Embryonic facial prominence (tissue), 1 donor: Measurements from ENCODE around the gene AHRR.
"Not testable (repeated sequence)": the region's sequence is repeated elsewhere in the genome, so short reads cannot be mapped to it uniquely, and the experiment has no call there.

Experiments used
- DNase-seq: peaks from one replicate; pipeline ENCODE4 v3.0.0-alpha.2; 2016; ENCODE audit errors: extremely low spot score

Gene AHRR

DNA sequence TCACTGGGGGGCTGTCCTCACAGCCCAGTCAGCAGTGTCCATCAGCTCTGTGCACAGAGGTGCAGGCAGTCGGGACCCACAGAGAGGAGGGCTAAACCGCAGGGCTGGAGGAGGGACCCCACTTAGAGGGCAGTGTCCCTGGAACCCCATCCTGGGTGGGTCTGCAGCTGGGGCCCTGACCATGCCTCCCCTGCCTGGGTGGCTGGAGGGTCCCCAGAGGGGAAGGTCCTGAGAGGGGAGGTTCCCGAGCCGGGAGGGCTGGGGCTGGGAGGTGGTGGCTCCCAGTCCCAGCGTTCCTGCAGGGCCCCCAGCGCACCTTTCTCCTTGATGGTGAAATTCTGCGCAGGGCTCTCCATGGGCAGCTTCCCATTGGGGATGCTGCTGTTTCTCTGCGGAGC lies 154.2 kb downstream of the AHRR start:
- no peak for DNase-seq

DNA sequence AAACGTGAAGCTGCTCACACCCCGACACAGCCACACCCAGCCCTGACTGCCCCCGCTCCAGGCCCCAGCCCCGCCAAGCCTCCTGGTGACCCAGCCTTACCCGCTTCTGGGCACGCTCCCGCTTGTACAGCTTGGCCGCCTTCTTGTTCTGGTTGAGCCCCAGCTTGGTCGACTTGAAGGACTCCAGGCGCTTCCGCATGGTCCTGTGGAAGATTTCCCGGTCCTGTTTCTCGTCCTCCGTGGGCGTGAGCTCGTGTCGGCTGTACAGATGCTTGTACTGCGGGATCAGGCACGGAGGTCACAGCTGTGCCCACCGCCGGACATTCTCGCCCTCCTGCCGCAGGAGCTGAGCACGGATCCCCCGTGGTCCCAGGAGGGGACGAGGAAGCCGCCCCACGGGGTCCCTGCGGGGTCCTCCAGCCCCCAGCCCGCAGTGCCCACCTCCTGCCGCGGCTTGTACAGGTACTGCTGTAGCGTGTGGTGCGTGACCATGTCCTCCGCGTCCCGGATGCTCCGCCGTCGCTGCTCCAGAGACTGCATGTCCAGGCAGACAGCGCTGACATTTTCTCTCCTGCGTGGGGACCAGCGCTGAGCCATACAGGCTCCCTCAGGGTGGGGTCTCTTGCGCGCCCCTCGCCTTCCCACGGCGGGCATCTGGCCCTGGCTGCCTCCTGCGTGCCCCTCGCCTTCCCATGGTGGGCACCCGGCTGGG lies 154.7 kb downstream of the AHRR start:
- no peak for DNase-seq

DNA sequence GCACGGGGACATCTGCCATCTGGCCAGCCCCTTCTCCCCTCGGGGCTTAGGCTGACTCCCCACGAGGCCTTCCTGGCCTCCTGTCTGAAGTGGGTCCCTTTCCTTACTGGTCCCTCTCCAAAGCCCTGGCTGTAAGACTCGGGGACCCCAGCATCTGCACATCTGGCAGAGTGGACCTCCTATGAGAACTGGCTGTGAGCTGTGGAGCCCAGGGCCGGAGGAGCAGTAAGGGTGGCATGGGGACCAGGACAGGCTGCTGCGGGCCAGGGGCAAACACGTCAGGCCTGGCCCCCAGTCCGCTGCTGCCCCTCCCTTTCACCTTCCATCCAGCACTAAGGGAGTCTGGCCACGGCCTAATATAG lies 155.3 kb downstream of the AHRR start:
- no peak for DNase-seq

DNA sequence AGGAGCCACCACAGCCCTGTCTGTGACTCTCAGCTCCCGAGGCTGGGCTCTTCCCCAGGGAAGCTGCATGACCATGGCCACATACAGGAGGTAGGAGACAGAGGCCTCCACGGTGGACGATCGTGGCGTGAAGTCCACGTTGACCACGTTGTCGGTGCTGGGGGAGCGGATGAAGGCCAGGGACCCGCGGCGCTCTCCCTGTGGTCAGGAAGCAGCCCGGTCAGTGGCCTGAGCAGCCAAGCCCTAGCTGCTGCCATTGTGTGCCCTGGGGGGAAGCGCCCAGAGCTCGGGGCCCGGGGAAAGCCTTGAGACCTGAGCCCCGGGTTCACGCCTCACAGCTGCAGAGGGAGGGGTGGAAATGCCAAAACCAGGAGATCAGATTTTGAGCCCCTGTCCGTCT lies 155.7 kb downstream of the AHRR start:
- DNase-seq, result no peak

DNA sequence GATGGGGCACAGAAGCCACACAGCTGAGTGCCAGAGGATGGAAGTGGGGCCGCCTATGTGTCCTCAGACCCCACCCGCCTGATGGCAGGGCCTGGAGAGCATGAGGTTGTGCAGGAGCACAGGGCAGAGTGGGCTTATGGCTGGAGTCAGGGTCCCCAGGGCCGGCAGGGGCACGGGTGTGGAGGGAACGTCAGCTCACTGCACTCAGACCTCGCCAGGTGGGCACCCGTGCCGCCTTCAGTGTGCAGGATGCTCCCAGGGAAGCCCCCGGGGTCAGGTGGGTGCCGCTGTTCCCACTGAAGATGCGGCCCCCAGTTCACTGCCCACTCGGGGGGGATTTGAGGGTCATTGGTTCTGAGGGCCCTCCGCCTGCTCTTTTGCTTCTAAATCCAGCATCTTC lies 156.4 kb downstream of the AHRR start:
- no peak for DNase-seq

DNA sequence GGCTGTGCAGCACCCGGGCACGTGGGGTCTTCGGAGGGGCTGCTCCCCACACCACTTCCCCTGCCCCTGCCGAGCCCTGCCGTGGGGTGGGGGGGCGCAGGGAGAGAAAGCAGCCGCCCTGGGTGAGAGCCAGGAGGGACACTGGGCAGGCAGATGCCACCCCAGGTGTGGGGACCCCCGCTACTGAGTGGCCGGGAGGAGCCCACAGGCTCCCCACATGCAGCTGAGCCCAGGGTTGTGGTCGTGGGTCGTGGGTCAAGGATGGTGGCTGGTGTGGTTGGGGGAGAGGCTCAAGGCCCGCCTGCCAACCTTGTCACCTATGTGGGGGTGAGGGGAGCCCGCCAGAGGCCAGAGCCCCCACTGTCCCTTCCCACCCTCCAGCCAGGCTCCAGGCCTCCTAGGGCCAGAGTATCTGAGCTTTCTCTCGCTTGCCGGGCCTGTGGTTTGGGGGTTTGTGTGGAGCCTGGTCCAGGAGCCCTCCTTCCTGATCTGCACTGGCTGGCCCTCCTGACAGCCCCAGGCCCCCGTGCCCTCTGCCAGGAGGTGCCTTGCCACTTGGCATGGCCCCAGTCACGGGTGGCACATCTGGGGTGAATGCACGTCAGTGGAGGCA lies 157.0 kb downstream of the AHRR start:
- DNase-seq, result no peak

DNA sequence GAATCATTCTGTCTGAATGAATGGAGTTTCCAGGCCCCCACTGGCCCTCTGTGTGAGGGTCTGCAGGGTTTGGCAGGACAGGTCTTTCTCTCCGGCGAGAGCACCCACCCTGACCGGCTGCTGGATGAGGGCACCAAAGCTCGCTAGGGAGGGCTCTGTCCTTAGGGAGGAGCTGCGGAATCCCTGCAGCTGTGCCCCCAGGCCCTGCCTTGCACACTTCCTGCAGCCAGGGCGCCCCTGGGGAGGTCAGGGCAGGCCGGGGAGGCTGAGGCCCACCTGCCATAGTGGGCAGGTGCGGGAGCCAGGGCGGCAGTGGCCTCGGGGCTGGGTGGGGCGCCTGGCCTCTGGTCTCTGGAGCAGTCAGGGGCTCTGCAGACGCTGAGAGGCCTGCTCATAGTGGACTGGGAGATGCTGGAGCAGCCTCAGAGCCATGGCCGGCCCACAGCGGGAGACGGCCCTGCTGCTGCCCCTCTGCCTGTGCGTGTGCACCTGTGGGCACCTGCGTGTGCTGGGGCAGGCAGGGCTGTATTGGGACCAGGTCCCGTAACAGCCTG lies 157.5 kb downstream of the AHRR start:
- DNase-seq, result no peak

DNA sequence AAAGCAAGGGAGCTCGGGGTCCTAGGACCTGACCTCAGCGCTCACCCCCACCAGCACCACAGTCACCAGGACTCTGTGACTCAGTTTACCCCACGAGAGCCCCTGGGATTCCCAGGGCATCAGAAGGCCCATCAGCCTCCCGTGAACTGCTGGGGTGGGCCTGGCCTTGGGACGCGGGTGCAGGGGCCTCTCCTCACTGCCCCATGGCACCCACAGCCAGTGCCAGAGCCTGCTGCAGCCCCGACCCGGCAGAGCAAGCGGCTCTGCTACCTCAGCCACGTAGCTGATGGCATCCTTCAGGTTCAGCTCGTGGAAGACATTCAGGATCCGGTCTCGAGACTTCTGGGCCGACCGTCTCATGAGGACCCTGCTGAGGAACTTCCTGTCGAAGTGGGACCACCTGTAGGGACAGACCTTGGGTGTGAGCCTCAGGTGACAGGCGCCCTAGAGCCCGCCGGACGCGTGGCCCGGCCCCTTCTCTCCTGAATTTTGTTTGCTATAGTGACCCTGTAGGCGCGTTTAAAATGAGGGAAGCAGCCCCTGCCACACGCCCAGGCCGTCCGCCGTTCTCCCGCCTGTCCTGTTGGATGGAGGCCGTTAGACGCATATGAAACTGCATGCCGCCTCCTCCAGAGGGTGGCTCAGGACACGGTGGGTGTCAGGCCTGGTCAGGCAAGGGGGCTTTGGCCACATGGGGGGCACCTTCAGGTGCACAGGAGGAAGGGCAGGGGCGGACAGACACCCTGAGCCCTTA lies 158.2 kb downstream of the AHRR start:
- DNase-seq, result no peak

DNA sequence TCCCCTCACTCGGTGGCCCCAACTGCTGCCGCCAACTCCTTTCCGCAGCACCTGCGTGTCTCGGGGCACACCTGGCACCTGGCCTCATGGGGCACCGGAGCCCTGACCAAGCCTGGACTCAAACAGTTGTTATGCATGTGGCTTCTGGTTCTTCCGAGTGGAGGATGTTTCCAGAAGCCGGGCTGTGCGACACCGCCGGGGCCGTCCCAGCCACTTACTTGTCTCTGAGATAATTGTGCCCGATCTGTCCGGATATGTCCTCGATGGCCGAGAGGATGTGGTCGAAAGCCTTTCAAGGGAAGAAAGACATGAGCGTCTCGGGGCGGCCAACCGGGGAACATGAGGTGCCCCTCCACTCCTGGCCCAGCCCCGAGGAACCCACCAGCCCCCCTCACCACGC lies 159.8 kb downstream of the AHRR start:
- DNase-seq, result no peak

DNA sequence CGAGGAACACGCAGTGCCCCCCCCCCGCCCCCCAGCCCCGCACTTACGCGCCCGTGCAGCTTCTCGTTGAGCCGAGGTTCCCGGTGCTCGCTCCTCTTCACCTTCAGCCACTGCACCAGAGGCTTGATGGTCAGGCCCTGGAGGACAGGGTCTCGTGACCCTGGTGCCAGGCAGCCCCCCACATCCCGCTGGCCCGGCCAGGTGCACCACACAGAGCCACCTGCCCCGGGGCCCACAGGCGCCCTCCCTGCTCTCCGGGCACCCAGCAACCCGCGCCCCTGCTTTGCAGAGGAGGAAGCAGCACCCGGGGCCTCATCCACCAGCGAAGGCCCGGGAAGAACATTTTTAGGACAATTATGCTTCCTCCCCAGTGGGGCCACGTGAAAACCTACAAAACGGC lies 160.5 kb downstream of the AHRR start:
- no peak for DNase-seq

DNA sequence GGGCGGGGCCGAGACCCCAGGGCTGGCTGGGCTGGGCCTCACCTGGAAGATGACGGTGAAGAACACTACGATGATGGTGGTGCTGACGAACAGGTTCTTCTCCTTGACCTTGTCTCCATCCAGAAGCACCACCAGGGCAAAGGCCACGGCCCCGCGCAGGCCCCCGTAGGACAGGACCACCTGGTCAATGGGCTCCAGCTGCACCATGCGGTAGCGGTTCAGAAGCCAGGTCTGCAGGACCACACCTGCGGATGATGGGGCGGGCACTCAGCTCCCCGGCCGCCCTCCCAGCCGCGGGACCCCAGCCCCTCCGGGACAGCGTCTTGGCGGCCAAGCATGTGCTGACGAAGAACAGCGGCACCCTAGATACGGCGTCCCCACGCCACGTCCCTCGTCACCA lies 161.0 kb downstream of the AHRR start:
- no peak for DNase-seq

DNA sequence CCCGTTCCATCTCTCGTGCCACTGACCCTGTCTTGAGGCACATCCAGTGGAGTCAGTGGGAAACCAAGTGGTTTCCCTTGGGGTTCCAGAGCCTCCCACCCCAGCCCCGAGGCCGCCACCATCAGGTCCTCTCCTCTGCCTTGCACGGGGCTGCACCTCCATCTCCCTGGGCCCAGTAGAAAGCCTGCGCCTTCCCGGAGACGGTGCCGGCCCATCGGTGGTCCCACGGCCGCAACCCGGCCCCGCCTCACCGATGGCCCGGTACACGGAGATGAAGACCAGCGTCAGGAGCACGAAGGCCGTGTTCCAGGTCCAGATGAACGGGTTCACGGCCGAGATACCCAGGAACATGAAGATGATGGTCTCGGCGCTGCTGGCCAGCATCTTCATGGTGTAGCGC lies 161.5 kb downstream of the AHRR start:
- DNase-seq, result no peak

DNA sequence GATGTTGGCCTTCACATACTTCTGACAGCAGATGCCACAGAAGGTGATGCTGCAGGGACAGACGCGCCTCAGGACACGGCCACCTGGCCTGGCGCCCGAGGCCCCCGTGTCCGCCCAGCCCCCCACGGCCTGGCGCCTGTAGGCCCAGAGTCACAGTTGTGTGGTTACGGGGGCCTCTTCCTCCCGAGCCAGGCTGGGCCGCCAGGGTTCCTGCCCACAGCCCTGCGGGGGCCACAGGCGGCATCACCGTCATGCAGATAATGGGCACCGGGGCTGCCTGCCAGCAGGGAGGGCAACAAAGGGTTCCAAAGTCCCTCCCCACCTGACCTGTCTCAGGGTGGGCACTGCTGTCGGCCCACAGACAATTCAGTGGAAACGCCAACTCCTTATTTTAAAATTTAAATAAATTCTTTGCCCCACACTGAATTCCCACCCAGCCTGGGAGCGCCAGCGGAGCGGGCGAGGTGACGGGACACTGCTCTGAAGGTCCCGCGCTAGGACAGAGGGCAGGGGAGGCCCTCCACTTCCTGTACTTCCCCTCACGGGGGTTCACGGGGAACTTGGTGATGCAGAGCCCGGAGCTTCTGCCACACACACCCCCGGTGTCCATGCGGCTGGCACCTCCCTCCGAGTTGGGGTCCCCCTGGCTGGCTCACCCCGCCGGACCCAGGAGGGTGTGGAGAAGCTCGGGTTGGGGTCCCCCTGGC lies 162.1 kb downstream of the AHRR start:
- DNase-seq, result no peak

DNA sequence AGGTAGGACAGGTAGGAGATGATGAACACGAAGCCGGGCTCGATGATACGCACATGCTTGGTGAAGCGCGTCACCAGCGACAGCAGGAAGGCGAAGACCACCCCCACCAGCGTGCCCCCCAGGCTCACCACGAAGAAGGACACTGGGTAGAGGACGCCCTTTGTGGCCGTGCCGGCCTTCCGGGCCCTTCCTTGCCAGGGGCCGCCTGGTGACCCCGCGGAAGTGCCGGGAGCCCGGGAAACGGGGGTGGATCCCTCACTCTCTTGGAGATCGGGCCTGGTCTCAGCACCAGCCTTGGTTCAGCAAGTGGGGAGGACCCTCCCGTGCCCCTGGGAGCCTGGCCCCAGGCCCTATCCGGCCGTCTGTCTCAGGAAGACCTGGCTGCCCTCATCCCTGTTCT lies 163.0 kb downstream of the AHRR start:
- DNase-seq, result no peak

DNA sequence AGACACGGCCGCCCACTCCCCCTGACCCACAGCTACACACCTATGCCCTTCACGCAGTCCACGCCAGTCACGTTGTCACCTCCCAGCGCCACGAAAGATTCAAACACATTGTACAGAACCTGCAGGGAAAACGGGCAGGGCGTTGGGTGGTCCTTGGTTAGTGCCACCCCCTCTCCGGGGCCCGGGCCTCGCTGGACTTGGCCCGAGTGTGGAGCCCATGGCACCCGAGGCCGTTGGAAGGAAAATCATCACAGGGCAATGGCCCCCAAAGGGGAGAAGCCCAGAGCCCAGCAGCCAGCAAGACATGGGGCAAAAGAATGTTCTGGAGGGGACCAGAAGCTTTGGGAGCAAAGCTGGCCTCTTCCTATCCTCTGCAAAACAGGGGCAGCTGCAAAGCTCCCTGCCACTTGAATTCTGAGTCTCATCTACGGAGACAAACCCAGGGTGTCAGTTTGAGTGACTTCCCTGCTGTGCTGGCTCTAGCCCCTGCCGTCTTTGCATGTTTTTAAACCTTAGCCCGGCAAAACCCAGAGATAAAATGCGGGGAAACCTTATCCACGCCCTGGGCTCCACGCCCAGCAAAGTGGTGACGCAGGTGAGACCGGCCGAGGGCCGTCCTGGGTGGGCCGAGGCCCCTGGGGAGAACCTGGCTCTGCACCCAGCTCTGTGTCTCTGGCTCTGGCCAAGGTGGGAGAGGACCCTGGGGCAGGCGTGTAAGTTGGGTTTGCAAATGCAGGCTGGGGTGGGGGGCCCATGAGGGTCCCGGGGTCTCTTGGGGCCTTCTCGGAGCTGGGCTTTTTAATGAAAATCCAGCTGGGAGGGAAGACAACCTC lies 163.8 kb downstream of the AHRR start:
- DNase-seq, result no peak

DNA sequence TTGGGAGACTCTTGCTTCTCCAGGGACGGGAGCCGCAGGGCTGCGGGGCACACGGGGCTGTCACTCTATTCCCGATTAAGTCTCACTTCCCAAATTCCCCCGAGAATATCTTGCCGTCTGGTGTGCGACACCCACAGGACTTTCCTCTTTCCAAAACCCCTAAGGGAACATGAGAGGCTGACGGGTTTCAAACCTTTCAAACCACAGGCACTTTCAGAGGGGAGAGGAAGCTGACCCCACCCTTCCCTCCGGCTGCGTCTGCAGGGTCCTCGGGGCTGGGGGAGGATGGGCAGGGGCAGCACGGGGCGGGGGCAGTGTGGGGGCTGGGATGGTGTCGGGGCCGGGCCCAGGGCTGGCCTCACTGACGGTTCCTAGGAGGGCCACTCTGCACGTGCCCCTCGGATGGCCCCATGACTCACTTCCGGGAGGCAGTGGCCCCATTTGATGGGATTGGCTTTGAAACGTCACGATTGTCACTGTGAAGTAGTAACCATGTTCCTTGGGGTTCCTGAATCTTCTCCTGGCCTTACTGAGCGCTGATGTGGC lies 164.5 kb downstream of the AHRR start:
- DNase-seq, result no peak

DNA sequence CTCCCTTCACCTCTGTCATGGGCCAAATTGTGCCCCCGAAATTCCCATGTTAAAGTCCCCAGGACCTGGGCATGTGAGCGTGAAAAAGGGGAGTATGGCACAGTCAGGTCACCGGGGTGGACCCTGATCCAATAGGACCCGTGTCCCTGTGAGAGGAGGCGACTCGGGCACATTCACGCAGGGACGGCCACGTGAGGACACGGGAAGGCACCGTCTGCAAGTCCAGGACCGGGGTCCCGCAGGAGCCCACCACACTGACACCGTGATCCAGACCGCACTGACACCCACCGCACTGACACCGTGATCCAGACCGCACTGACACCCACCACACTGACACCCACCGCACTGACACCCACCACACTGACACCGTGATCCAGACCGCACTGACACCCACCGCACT lies 165.1 kb downstream of the AHRR start:
- DNase-seq, result not testable (repeated sequence)
